DOHH2 (cell line): Measurements from ENCODE around the gene ITPR3.

Source experiments
- H3F3A ChIP-seq: fragments of 200-600 bp; sonication (generic), shearing (Covaris generic); 2 replicates; pipeline ENCODE4 v1.6.0; 2016; ENCODE audit warnings: antibody characterized with exemption, mild to moderate bottlenecking; ENCODE audit not compliant: control insufficient read depth, insufficient read depth
- H3K27ac ChIP-seq: fragments of 200-600 bp; sonication (generic); 2 replicates; pipeline ENCODE4 v1.5.1; 2014; ENCODE audit warnings: low read depth, mild to moderate bottlenecking, low read length, moderate library complexity
- H3K27me3 ChIP-seq: fragments of 200-600 bp; sonication (generic); 2 replicates; pipeline ENCODE4 v1.6.1; 2014; ENCODE audit warnings: mild to moderate bottlenecking, low read length, mixed read lengths; ENCODE audit not compliant: control insufficient read depth
- H3K36me3 ChIP-seq: fragments of 200-600 bp; sonication (generic); 2 replicates; pipeline ENCODE4 v1.6.1; 2014; ENCODE audit warnings: mild to moderate bottlenecking, low read length, moderate library complexity, mixed read lengths; ENCODE audit not compliant: control insufficient read depth
- H3K4me1 ChIP-seq: fragments of 200-600 bp; sonication (generic); 2 replicates; pipeline ENCODE4 v1.6.1; 2014; ENCODE audit warnings: mild to moderate bottlenecking, low read length, mixed read lengths; ENCODE audit not compliant: control insufficient read depth
- H3K4me2 ChIP-seq: fragments of 200-600 bp; sonication (generic); 2 replicates; pipeline ENCODE4 v1.6.0; 2014; ENCODE audit warnings: mild to moderate bottlenecking, low read length, moderate library complexity
- H3K4me3 ChIP-seq: fragments of 200-600 bp; sonication (generic); 2 replicates; pipeline ENCODE4 v1.5.1; 2014; ENCODE audit warnings: mild to moderate bottlenecking, low read length, mixed read lengths
- H3K79me2 ChIP-seq: fragments of 200-600 bp; sonication (generic); 2 replicates; pipeline ENCODE4 v1.6.1; 2014; ENCODE audit warnings: mild to moderate bottlenecking, low read length, mixed read lengths; ENCODE audit not compliant: control insufficient read depth
- H3K9me2 ChIP-seq: fragments of 200-600 bp; sonication (generic); replicated peaks from 2 replicates; pipeline ENCODE4 v1.6.1; 2014; ENCODE audit warnings: mild to moderate bottlenecking, low read length, mixed read lengths; ENCODE audit not compliant: control insufficient read depth
- H3K9me3 ChIP-seq: fragments of 200-600 bp; sonication (generic); 2 replicates; pipeline ENCODE4 v1.6.1; 2014; ENCODE audit warnings: antibody characterized with exemption, low read length, mixed read lengths; ENCODE audit not compliant: control insufficient read depth, insufficient read depth
- H4K20me1 ChIP-seq: fragments of 200-600 bp; sonication (generic); 2 replicates; pipeline ENCODE4 v1.6.0; 2014; ENCODE audit warnings: low read depth, mild to moderate bottlenecking, antibody characterized with exemption, low read length, moderate library complexity; ENCODE audit not compliant: control insufficient read depth, insufficient read depth
- CTCF ChIP-seq: fragments of 200-600 bp; sonication (generic); IDR thresholded peaks from one replicate; pipeline ENCODE4 v1.5.1; 2014; ENCODE audit warnings: antibody characterized with exemption, mild to moderate bottlenecking, low read depth, low read length; ENCODE audit not compliant: poor library complexity, severe bottlenecking
- EZH2phosphoT487 ChIP-seq: fragments of 200-600 bp; sonication (generic); IDR thresholded peaks from 2 replicates; pipeline ENCODE4 v1.6.1; 2017; ENCODE audit warnings: borderline replicate concordance, mild to moderate bottlenecking, antibody characterized with exemption, low read length, moderate library complexity, mixed read lengths

The ITPR3 gene

GRCh38 chr6:33624856-33625255 lies 3.7 kb downstream of the ITPR3 start:
- TF ChIP-seq CTCF = no peak
- no peak for TF ChIP-seq EZH2phosphoT487
- peaks cover 73% of the 10 kb centered on the region for H3K36me3 ChIP-seq
- peaks cover 81% of the 10 kb centered on the region for H3K4me1 ChIP-seq
- peaks cover 86% of the 10 kb centered on the region for H3K79me2 ChIP-seq
- no peaks in the 10 kb centered on the region for H3K9me3 ChIP-seq
- H3K27me3 ChIP-seq = no peaks in the 10 kb centered on the region
- peaks cover 7% of the 10 kb centered on the region; the same call in 1 of the 2 replicates for H3F3A ChIP-seq
- H3K27ac ChIP-seq = peak overlapping the region; percentile 90
- H4K20me1 ChIP-seq = peaks cover 24% of the 10 kb centered on the region
- peak overlapping the region; percentile 91 for H3K4me3 ChIP-seq
- no peaks in the 10 kb centered on the region for H3K9me2 ChIP-seq
- peak overlapping the region; percentile 81 for H3K4me2 ChIP-seq

- Histone ChIP-seq H3K27ac (peak overlapping the region; percentile 87), H3K36me3 (peaks cover 85% of the 10 kb centered on the region), H3K4me3 (peak overlapping the region; percentile 64), H3K9me2 (no peaks in the 10 kb centered on the region), H3K79me2 (peaks cover 98% of the 10 kb centered on the region), H4K20me1 (peaks cover 25% of the 10 kb centered on the region), H3F3A (peaks cover 10% of the 10 kb centered on the region; the same call in 1 of the 2 replicates), H3K4me2 (peak overlapping the region; percentile 79), H3K27me3 (no peaks in the 10 kb centered on the region), H3K9me3 (no peaks in the 10 kb centered on the region), H3K4me1 (peaks cover 97% of the 10 kb centered on the region)
- TF ChIP-seq EZH2phosphoT487 = no peak
- no peak for TF ChIP-seq CTCF
Observed at GRCh38 chr6:33627876-33628275, 6.8 kb downstream of the ITPR3 start.

DNA sequence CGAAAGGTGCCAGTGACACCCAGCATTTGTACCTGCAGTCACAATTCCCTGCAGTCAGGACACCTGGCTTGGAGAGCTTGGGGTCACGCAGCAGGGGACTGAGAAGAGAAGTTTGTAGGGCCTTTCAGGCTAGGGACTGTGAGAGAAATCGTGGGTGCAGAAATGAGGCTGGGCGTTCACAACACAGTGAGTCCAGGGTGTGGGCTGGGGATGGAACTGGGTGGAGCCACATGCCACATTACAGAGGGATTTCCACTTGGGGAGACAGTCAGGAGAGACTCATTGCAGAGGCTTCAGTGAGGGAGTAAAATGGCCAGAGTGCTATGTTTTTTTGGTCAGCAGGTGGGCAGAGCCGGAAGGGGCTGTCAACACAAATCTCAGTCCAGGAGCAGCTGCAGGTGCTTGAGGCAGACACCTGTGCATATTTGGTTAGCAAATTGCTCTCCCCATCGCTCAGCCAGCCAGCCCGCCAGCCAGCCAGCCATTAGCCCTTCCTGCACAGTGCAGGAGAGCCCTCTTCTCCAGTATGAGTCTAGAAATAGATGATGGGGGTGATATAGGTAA lies 7.4 kb downstream of the ITPR3 start:
- Histone ChIP-seq H4K20me1 (peaks cover 23% of the 10 kb centered on the region), H3K9me2 (no peaks in the 10 kb centered on the region), H3K9me3 (no peaks in the 10 kb centered on the region), H3F3A (peaks cover 10% of the 10 kb centered on the region; the same call in 1 of the 2 replicates), H3K4me2 (peak overlapping the region; percentile 79), H3K27me3 (no peaks in the 10 kb centered on the region), H3K4me1 (peaks cover 96% of the 10 kb centered on the region), H3K27ac (peak overlapping the region; percentile 87), H3K4me3 (peak overlapping the region; percentile 64), H3K36me3 (peaks cover 83% of the 10 kb centered on the region), H3K79me2 (peaks cover 98% of the 10 kb centered on the region)
- no peak for TF ChIP-seq CTCF
- no peak for TF ChIP-seq EZH2phosphoT487
